AG09309 (cell line): Measurements from ENCODE around the gene TMCO4.

ENCODE experiments used
- DNase-seq: peaks from one replicate; pipeline ENCODE4 v3.0.0-alpha.2; 2010; ENCODE audit warnings: low read depth
- H3K4me3 ChIP-seq: 2 replicates; pipeline ENCODE4 v1.5.1; 2011; ENCODE audit warnings: mild to moderate bottlenecking, low read depth, low read length, moderate library complexity; ENCODE audit not compliant: control insufficient read depth
- TF ChIP-seq, protein P1 (sequence below): IDR thresholded peaks from 2 replicates; pipeline ENCODE4 v1.5.1; 2011; ENCODE audit warnings: mild to moderate bottlenecking, low read depth, low read length, inconsistent platforms; ENCODE audit not compliant: insufficient read depth, control insufficient read depth; ENCODE audit errors: missing control alignments

TMCO4 gene

GRCh38 chr1:19775317-19775716, 24.4 kb downstream of the TMCO4 start:
- no peak for DNase-seq
- H3K4me3 ChIP-seq = no peak overlapping the region
- TF ChIP-seq, protein P1, sequence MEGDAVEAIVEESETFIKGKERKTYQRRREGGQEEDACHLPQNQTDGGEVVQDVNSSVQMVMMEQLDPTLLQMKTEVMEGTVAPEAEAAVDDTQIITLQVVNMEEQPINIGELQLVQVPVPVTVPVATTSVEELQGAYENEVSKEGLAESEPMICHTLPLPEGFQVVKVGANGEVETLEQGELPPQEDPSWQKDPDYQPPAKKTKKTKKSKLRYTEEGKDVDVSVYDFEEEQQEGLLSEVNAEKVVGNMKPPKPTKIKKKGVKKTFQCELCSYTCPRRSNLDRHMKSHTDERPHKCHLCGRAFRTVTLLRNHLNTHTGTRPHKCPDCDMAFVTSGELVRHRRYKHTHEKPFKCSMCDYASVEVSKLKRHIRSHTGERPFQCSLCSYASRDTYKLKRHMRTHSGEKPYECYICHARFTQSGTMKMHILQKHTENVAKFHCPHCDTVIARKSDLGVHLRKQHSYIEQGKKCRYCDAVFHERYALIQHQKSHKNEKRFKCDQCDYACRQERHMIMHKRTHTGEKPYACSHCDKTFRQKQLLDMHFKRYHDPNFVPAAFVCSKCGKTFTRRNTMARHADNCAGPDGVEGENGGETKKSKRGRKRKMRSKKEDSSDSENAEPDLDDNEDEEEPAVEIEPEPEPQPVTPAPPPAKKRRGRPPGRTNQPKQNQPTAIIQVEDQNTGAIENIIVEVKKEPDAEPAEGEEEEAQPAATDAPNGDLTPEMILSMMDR = no peak

DNA sequence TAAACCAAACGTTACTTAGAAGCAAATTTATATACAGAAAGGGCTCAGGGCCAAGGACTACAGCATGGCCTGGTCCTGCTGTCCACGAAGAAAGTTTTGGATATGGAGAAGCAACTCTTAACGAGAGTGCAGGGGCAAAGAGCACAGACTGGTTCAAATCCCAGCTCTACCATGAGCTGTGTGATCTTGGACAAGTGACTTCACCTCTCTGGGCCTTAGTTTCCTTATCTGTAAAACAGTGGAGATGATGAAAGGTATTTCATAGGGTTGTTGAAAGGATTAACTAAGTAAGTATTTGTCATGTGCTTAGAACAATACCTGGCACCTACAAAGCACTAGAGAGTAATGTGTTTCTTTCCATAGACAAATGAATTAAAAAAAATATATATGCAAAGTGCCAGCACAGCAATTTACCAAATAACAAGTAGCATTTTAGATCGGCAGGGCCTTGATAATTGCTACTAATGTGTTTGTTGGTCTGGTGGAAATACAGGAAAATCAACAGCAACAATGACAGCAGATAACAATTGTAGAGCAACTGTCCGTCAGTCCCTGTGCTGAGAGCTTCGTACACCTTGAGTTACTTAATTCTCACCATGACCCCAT, 25.4 kb downstream of the TMCO4 start:
- H3K4me3 ChIP-seq = no peak overlapping the region
- no peak for DNase-seq
- TF ChIP-seq, protein P1 = no peak

DNA sequence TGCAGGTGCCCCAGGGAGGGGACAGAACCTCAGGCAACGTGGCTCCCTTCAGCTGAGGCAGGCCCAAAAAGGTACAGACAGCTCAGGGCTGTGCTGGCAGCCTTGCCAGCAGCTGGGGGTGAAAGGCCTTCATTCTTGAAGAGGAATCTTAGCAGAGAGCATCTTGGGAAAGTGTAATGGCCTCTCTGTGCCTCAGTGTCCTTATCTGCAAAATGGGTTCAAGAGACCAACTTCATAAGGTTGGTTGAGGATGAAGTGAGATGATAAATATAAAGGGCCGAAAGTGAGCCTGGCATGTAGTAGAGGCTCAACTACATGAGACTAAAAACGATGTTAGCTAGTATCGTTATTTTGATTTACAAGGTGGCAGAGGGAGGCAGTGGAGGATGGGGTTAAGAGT, 26.2 kb downstream of the TMCO4 start:
- no peak overlapping the region for H3K4me3 ChIP-seq
- DNase-seq = no peak
- TF ChIP-seq, protein P1 = no peak

DNA sequence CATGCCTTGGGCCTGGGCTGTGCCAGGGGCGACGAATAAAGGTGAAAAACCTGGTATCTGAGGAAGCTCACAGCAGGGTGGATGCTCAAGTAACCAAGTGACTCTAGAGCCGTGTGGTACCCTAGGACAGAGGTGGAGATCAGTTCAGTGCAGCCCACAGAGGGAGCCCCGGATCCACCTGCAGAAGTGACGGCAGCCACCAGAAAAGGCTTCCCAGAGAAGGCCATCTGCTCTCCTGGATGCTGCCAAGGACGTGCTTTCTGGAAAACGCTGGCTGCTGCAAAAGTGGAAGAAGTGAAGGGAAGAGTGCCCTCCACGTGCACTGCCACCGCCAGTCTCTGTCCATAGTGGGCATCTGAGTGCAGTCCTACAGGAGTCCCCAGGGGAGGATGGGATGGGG, 27.7 kb downstream of the TMCO4 start:
- no peak for DNase-seq
- H3K4me3 ChIP-seq = no peak overlapping the region
- TF ChIP-seq, protein P1 = no peak

- no peak overlapping the region for H3K4me3 ChIP-seq
- DNase-seq = no peak
- TF ChIP-seq, protein P1 = no peak
These were observed 28.4 kb downstream of the TMCO4 start for GRCh38 chr1:19771350-19771749.

DNA sequence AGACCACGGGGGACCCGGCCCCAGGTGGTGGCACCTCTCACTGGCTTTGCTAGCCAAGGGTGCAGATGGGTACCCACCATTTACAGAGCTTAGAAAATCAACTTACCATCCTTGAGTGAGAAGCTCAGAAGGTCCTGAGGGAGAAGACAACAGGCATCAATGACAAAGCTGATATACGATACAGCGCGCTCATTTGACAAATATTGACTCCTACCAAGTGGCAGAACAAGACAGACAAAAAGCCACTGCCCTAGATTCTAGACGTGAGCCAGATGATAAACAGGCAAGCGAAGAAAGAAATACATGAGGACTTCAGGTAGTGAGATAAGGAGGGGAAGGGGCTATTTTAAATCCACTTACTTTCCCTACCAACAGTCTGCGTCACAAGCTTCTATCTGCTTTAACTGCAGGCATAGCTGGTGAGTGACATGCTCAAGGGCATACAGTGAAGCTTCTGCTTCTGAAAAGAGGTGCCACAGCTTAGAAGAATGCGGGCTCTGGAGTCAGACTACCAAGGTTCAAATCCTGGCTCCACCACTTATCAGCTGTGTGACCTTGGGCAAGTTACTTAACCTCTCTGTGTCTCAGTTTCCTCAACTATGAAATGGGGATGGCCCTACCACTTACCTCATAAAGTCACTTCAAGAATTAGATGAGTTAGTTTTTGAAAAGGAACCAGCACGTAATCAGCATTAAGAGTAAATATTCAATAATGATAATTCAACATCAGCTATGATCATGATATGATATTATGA, 29.1 kb downstream of the TMCO4 start:
- TF ChIP-seq, protein P1 = no peak
- no peak overlapping the region for H3K4me3 ChIP-seq
- no peak for DNase-seq
